Stimulated activated CD4-positive, alpha-beta T cell treated with anti-CD3 and anti-CD28 coated beads, Interleukin-12 subunit alpha, Interleukin-12 subunit beta, amount 100 ng/mL, for 24 hours (primary cell): Measurements from ENCODE around the gene PPP1R14D.
A peak's percentile ranks its signal among the peaks of the same experiment; 100 is the strongest.

ENCODE experiments used
- DNase-seq, 2 experiments: peaks; one replicate each; pipeline ENCODE4 v3.0.0-alpha.2; 2020; ENCODE audit warnings: low read depth in 2 of 2

The PPP1R14D gene

DNA sequence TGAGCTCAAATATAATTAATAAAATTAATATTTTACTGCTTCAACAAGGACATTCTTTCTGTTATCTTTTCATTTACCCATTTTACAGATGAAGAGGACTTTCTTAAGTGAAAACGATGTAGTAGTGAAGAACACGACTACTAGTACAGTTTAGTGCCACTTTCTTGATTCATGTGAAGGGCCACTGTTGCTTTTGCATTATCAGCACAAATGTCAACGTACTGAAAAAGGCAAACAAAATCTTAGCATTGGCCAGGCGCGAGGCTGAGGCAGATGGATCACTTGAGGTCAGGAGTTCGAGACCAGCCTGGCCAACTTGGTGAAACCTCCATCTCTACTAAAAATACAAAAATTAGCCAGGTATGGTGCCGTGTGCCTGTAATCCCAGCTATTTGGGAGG is 9.5 kb downstream of the PPP1R14D start:
- DNase-seq, result no peak

DNA sequence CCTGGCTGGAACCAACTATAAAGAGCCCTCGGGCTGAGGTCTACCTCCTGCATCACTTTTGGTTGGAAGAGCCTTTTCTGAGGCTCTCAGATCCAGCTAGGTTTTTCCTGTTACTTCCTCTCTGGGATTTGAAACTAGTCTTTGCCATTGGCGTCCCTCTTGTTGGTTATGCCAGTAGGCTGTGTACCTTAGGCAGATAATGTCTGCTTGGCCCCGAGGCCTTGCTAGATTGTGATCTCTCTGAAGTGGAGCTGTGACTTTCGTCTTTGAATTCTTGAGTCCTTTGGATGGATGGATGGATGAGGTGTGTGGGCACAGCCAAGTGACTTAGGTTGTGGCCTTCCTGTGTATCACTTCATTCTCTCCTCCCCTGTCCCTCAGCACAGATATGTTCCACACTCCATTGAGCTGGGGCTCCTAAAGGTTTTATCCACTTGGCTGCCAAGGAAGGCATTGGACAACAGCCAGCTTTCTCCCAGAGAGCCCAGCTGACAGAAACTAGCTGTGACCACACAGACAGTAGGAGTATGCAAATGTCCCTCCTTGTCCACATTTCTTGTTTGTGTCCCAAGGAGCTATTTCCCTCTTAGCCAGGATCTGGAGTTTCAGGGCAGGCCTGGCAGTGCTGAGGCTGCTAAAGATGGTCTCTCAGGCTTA is 13.3 kb downstream of the PPP1R14D start:
- DNase-seq, result no peak

DNA sequence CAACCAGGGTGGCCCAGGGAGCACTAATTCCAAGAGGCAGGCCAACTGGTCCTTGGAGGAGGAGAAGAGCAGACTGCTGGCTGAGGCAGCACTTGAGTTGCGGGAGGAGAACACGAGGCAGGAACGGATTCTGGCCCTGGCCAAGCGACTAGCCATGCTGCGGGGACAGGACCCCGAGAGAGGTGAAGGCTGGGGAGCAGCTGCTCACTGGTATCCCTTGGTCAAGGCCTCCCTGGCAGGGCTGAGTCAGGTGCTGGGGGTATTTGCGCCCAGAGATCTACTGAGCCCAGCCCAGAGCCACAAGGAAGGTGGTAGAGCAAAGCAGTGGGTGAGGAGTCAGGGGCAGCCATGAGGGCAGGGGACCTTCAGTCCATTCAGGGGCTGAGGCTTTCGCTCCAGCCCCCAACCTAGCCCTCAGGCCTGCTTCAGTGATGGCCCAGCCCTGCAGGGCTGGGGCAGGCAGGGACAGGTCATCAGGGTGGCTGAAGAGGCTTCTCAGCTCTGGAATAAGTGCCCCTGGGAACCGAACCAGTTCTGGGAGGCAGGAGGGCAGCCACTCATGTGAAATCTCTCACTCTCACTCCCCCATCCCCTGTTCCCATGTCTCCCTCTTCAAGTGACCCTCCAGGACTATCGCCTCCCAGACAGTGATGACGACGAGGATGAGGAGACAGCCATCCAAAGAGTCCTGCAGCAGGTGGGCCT is 15.6 kb downstream of the PPP1R14D start:
- no peak for DNase-seq

DNA sequence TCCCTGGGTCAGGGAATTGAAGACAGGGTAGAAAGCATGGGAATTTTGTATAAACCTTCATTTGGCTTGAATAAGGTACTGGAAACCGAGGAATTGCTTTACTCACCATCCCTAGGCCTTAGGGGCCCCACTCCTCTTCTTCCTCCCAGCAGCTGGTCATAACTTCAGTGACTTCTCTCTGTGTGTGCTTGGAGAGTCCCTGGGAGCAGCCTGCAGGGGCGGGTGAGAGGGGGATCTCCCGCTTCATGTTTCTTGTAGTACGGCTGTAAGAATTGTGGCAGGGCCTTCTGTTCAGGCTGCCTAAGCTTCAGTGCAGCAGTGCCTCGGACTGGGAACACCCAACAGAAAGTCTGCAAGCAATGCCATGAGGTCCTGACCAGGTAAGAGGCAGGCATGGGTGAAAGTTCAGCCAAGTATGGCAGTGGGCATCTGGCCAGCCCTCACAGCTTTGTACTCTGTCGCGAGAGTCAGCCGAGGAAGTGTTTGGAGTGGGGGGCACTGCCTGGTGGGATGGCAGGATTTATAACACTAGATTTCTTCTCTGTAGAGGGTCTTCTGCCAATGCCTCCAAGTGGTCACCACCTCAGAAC is 19.6 kb downstream of the PPP1R14D start:
- DNase-seq, result no peak

DNA sequence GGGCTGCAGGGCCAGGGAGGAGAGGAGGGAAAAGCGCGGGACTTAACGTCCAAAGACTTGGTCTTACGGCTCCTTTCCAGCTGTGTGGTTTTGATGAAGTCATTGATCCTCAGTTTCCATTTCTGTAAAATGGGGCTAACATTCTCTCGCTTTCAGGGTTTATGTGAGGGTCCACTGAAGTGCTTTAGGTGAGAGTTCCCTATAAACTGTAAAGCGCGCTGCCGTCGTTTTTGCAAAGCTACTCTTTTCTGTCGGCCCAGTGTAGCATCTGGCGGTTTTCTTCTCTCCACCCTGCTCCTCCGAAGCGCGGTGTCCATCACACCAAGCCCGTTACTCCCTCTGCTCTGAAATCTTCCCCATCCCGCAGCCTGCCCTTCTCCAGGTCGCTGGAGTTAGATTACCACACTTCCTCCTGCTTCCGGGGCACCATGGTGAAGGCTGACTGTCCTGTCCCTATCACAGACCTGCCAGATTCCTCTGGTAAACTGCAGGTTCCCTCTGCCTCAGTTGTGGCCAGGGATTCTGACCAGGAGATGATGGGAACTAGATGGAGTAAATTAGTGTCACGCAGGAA is 20.5 kb downstream of the PPP1R14D start:
- DNase-seq, result no peak

DNA sequence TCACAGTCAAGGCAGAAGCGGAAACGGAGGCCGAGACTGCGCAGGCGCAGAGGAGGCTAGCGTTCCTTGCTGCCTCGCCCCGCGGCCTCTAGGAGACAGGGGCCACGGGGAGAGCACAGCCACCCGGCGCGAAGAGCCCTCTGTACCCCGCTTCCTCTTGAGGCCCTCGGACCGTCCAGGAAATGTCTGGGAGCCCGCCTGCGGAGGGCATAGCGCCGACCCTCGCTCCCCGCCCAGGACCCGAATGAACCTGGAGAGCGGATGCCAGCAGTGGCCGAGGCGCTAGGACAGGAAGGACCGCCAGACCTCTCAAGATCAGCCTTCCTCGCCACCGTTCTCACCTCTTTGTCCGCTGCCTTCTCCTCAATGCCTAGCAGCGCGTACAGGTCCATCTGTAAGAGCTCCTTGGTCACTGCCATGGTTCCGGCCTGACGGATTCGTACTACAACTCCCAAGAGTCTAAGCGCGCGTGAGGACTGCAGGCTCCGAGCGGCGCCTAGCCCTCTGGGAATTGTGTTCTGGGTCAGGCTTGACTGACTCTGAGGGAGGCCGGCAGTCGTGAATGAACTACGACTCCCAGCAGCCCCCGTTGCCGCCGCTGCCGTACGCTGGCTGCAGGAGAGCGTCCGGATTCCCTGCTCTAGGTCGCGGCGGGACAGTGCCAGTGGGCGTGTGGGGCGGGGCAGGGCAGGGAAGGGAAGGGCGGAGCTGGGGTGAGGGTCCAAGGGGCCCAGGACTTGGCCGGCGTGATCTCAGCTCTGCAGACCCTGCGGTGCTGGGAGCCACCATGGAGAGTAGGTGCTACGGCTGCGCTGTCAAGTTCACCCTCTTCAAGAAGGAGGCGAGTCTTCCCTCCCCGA is 21.2 kb downstream of the PPP1R14D start, which contains the start of the genes DNAJC17 and ZFYVE19:
Gene DNAJC17, minus strand, starts transcription at position 446 of the 860 bp plus-strand sequence. Its CDS starts 27 bp downstream, at position 419.
Gene ZFYVE19, plus strand, starts transcription at position 62 of the 860 bp plus-strand sequence. Its CDS starts 501 bp downstream, at position 563.
- DNase-seq, result peak; percentile 88 to 94

DNA sequence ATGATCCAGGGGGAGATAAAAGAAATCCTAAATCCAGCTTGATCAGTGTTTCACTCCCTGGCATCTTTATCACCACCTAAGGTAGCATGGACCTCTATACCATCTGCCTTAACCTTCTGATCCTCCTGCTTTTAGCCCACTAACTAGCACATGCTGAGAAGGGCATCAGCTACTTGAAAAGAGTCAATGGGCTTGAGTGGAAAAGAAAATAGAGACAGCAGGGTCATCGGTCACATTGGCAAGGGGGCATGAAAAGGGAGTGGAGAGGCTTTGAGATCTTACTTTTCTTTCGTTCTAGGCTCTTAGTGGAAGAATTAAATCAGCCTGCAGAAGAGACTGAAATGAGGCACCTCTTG is 21.9 kb downstream of the PPP1R14D start:
- no peak for DNase-seq

DNA sequence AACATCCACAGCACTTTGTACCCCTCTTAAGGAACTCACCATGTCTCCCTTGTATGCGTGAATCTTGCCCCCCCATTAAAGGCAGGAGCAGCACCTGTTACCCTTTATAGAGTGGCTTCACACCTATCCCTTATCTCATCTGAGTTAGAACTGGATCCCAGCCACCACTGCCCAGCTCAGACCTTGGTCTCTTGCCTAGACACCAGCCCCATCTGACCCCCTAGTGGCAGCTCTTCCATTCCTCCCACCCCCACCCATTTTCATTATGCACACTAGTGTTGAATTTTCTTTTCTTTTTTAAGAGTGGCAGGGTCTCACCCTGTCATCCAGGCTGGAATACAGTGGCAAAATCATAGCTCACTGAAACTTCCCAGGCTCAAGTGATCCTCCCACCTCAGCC is 24.8 kb downstream of the PPP1R14D start:
- no peak for DNase-seq

DNA sequence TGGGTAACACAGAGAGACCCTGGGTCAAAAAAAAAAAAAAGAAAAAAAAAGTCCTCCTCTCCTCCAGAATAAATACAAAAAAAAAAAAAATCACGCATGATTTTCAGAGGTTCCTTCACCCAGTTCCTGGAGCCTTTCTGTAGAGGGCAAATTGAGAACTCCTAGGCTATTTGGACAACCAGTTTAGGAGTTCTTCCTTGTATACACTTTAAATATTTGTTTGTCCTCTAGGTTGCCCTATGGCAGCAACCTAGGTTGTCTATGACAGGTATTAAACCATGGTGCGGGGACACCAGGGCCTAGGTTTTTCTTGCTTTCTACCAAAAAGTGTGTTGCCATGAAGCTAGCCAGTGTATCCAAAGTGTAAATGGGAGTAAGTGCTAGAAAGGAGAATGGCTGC is 25.4 kb downstream of the PPP1R14D start:
- DNase-seq, result no peak

DNA sequence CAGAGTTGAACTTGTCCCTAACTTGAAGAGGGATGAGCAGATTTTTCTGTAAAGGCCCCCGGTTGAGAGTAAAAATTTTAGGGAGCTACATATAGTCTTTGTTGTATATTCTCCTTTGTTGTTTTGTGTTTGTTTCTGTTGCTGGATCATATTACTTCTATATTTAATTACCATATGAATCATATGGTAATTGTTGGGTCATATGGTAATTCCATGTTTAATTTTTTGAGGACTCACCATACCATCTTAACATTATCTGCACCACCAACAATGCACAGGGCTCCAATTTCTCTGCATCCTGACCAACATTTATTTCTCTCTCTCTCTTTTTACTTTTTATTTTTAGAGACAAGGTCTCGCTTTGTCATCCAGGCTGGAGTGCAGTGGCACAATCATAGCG is 29.0 kb downstream of the PPP1R14D start:
- no peak for DNase-seq

DNA sequence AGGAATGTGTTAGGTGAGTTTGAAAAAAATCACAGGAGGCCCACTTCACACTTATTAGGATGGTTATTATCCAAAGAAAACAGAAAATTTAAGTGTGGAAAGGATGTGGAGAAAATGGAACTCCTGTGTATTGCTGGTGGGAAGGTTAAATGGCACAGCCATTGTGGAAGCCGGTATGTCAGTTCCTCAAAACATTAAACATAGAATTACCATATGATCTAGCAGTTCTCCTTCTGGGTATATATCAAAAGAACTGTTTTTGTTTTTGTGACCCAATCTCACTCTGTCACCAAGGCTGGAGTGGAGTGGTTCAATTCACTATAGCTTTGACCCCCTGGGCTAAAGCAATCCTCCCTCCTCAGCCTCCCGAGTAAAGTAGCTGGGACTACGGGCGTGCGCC is 32.0 kb downstream of the PPP1R14D start:
- no peak for DNase-seq

DNA sequence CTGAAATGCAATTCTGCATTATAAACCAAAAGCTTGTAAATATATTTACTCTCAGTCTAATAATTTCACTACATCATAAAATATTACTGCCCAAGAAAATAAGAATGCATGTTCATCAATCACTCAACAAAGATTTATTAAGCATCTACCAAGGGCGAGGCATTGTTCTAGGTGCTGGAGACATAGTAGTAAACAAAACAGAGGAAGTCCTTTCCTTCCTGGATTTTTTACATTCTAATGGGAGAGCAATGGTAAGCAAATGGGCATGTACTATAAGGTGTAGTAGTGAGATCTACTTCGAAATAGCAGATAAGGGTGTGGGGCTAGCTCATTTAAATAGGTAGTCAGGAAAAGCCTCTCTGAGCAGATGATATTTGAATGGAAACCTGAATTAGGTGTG is 32.5 kb downstream of the PPP1R14D start:
- no peak for DNase-seq

DNA sequence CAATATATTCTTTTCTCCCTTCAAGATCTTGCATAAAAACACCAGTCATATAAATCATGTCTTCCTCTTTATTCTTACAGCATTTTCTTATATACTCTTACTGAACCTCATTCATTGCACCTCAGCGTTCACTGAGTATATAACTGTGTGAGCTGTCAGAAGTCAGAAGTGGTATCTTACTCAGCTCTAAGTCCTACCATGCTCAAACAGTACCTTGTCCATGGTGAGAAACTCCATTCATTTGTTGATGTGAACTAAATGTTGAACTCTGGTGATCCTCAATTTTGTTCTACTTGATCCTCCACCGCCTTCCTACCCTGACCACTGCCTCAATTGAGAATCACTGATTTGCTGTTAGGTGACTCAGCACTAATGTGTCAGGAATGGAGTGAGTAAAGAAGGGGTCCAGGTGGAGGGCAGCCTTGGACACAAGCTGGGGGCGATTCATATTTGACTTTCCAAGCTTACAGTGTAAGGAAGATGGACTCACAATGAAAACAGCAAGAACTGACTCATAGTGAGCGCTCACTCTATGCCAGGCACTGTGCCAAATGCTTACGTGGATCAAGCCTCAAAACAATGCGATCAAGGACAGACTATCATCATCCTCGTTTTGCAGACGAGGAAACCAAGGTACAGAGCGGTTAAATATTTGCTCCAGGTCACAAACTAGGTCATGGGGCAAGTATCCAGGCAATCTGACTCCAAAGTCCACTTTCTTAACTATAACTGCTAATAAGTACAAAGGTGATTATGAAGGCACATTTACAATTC is 35.1 kb downstream of the PPP1R14D start:
- DNase-seq, result no peak

DNA sequence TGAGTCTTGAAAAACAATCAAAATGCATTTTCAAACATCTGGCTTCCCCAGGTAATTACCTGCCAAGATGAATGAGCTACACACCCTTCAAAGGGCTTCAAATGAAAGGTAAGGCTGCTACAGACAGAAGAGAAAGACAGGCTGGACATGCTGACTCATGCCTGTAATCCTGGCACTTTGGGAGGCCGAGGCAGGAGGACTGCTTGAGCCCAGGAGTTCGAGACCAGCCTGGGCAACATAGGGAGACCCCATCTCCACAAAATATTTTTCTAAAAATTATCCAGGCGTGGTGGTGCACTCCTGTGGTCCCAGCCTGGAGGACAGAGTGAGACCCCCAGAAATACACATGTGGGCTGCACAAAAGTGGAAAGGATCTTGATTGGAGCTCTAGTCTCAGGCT is 36.1 kb downstream of the PPP1R14D start:
- no peak for DNase-seq

DNA sequence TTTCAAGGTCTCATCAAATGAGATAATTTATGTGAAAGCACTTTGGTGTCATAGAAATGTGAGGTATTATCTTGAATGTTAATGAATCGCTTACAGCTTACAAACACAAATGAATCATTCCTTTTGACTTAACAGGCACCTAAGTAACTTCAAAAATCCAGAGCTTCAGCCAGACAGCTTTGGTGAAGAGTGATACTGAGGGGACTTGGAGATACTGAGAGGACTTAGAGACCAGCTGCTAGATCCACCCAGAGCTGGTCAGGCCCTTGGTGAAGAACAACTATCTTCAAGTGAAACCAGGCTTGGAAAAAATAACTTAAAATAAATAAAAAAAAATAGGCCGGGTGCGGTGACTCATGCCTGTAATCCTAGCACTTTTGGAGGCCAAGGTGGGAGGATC is 37.8 kb downstream of the PPP1R14D start:
- DNase-seq, result no peak

DNA sequence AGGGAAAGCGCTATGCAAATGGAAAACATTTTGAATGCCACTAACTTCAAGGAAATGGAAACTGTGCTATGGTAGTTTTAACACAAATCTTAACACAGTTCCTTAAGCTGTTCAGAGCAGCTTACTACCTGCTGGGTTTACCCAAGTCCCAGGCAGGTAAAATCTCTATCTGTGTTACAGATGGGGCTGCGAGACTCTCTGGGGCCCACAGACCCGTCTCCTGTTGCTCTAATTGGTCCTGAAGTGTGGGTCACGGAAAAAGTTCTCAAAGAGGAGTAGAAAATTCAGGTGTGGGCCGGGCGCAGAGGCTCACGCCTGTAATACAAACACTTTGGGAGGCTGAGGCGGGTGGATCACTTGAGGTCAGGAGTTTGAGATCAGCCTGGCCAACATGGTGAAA is 38.5 kb downstream of the PPP1R14D start:
- no peak for DNase-seq

DNA sequence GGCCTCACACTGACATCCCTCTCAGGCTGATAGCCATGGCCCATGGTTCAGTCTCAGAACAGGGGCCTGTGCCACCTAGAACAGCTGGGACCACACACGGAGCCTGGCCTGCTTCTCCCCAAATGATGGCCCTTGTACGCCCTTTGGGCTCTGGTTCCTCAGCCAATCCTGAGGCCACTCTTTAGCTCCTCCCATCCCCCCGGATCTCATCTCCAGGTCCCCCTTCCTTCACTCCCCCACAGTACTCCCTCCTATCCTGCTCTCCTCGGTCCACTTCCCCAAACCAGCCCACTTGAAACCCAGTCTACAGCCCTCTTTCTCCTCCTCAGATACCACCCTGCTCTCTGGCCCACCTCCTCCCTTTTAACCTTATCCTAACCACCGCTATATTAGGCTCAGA is 39.4 kb downstream of the PPP1R14D start:
- DNase-seq, result no peak

DNA sequence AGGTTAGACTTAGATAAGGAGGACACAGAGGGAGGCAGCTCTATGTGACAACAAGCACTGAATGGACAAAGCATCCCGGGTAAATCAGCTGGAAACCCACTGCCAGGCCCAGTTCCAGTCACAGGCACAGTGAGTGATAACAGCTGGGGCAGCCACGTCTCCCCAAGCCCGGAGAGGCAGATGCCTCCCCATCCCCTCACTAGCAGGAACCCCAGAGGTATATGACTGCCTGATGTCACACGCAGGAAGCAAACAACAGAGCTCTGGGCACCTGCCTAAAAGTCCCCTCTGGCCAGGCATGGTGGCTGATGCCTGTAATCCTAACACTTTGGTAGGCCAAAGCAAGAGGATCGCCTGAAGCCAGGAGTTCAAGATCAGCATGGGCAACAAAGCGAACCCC is 40.5 kb downstream of the PPP1R14D start:
- DNase-seq, result no peak

DNA sequence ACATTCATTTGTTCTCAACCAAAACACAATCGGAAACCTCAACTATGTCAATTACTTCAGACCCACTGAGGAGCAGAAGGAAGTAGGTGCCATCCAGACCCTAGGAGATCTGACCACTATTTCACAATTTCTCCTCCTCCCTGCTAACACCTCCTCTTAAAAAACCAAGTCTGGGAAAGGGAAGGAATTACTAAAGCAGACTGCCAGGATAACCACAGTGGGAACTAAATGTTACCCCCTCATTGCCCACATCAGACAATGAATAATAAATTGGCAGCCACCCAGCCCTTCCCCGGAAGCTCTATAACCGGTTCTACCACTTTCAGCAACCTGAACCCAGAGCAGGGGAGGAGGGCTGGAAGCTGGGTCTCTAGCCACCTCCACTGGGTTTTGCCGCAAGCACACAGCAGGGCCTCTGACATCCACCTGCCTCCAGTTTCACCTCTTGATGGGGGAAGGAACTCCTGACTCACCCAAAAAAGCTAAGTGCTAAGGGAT is 41.1 kb downstream of the PPP1R14D start:
- peak in 1 of 2 experiments; percentile 66 for DNase-seq

DNA sequence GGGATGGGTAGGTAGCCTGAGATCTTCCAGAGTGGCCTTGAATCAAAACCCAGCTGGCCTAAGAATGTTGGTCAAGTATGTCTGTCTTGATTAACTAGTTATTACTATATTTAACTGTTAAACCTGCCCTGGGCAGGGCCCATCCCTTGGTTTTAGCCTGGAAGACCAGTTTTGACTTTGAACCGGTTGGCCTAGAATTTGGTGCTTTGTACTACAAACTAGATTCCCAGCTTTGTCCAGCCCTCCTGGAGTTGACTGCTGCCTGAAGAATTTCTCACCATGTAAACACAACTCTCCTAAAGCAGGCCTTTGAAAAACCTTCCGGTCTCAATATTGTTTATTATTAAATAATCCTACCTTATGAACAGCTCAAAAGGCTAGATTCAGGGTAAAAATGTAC is 42.7 kb downstream of the PPP1R14D start:
- DNase-seq, result no peak

DNA sequence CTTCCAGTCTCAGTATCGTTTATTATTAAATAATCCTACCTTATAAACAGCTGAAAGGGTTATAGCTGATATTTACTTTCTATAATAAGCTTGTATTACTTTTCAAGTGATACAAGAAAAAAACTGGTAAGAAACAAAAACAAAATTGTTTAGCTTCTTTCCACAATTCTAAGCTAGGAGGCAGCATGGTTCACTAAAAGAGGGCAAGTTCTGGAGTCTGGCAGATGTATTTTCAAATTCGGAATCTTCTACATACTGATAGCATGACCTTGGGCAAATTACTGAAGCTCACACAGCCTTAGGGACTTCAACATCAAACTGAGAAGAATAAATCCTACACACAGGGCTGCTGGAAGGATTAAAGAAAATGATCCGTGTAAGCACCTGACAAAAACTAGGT is 43.3 kb downstream of the PPP1R14D start:
- no peak for DNase-seq
